Activated naive CD4-positive, alpha-beta T cell treated with anti-CD3 and anti-CD28 coated beads, Interleukin-2, amount 50 U/mL, for 24 hours (primary cell): ENCODE results near the gene PTBP1.
"Not testable (repeated sequence)": the region's sequence is repeated elsewhere in the genome, so short reads cannot be mapped to it uniquely, and the experiment has no call there.

Experiments
- H3K27ac Mint-ChIP-seq: one replicate; pipeline ENCODE4 v1.8.0; 2021; ENCODE audit warnings: mild to moderate bottlenecking, mixed read lengths
- H3K27me3 Mint-ChIP-seq: one replicate; pipeline ENCODE4 v1.8.0; 2021; ENCODE audit warnings: mixed read lengths
- H3K36me3 Mint-ChIP-seq: one replicate; pipeline ENCODE4 v1.8.0; 2021; ENCODE audit warnings: mixed read lengths
- H3K4me1 Mint-ChIP-seq: one replicate; pipeline ENCODE4 v1.8.0; 2021; ENCODE audit warnings: mixed read lengths
- H3K4me3 Mint-ChIP-seq: one replicate; pipeline ENCODE4 v1.8.0; 2021; ENCODE audit warnings: mild to moderate bottlenecking, mixed read lengths
- H3K9me3 Mint-ChIP-seq: one replicate; pipeline ENCODE4 v1.8.0; 2021; ENCODE audit warnings: mixed read lengths

PTBP1 gene

DNA sequence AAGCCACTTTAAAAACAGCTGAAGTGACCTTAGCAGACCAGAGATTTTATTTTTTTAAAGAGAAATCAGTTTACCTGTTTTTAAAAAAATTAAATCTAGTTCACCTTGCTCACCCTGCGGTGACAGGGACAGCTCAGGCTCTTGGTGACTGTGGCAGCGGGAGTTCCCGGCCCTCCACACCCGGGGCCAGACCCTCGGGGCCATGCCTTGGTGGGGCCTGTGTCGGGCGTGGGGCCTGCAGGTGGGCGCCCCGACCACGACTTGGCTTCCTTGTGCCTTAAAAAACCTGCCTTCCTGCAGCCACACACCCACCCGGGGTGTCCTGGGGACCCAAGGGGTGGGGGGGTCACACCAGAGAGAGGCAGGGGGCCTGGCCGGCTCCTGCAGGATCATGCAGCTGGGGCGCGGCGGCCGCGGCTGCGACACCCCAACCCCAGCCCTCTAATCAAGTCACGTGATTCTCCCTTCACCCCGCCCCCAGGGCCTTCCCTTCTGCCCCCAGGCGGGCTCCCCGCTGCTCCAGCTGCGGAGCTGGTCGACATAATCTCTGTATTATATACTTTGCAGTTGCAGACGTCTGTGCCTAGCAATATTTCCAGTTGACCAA, 13.7 kb downstream of the PTBP1 start:
- Mint-ChIP-seq H3K27ac (peak overlapping the region; percentile 35), H3K27me3 (no peaks in the 10 kb centered on the region), H3K4me1 (no peaks in the 10 kb centered on the region), H3K36me3 (peaks cover 8% of the 10 kb centered on the region), H3K4me3 (no peak overlapping the region), H3K9me3 (no peaks in the 10 kb centered on the region)

DNA sequence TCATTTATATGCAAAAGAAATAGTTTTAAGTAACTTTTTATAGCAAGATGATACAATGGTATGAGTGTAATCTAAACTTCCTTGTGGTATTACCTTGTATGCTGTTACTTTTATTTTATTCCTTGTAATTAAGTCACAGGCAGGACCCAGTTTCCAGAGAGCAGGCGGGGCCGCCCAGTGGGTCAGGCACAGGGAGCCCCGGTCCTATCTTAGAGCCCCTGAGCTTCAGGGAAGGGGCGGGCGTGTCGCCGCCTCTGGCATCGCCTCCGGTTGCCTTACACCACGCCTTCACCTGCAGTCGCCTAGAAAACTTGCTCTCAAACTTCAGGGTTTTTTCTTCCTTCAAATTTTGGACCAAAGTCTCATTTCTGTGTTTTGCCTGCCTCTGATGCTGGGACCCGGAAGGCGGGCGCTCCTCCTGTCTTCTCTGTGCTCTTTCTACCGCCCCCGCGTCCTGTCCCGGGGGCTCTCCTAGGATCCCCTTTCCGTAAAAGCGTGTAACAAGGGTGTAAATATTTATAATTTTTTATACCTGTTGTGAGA, 14.3 kb downstream of the PTBP1 start:
- Mint-ChIP-seq H3K4me3 (no peak overlapping the region), H3K27me3 (no peaks in the 10 kb centered on the region), H3K4me1 (no peaks in the 10 kb centered on the region), H3K27ac (peak overlapping the region; percentile 51), H3K9me3 (no peaks in the 10 kb centered on the region), H3K36me3 (peaks cover 10% of the 10 kb centered on the region)

DNA sequence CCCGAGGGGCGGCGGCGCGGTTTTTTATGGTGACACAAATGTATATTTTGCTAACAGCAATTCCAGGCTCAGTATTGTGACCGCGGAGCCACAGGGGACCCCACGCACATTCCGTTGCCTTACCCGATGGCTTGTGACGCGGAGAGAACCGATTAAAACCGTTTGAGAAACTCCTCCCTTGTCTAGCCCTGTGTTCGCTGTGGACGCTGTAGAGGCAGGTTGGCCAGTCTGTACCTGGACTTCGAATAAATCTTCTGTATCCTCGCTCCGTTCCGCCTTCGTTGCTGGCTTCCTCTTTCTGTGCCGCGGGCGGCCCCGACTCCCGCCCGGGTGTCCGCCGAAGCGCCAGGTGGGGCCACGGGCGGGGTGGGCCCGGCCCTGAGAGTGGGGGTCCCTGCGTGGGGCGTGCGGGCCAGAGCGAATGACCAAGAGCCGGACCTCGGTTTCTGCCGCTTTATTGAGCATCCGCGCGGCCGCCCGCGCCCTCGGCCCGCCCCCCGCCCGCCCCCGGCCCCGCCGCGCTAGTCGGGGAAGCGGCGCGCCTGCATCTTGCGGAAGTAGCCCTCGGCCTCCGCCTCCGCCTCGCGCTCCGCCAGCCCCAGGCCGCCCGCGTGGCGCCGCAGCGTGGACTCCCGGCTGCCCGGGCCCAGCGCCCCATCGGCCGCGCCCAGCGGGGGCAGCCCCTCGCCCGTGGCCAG, 14.9 kb downstream of the PTBP1 start:
- no peaks in the 10 kb centered on the region for H3K27me3 Mint-ChIP-seq
- peaks cover 11% of the 10 kb centered on the region for H3K36me3 Mint-ChIP-seq
- no peak overlapping the region for H3K4me3 Mint-ChIP-seq
- H3K4me1 Mint-ChIP-seq, result no peaks in the 10 kb centered on the region
- H3K27ac Mint-ChIP-seq, result no peak overlapping the region
- no peaks in the 10 kb centered on the region for H3K9me3 Mint-ChIP-seq

DNA sequence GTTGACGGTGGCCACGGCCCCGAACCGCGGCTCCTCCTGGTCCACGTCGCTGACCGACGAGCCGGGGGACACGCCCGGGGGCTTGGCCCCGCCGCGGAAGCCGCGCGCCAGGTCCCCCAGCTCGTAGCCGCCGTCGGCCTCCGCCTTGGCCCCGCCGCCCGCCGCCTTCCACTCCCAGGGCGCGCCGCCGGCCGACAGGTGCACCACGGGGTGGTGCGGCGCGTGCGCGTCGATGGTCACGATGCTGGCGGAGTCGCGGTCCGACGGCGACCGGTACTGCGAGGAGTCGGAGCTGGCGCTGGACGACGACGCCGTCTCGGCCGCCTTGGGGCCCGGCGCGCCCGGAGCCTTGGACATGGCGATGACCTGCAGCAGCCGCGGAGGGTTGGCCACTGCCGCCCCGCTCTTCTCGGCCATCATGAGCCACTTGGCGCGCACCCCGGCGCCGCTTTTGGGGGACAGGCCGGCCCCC, 15.5 kb downstream of the PTBP1 start:
- H3K36me3 Mint-ChIP-seq, result peaks cover 8% of the 10 kb centered on the region

DNA sequence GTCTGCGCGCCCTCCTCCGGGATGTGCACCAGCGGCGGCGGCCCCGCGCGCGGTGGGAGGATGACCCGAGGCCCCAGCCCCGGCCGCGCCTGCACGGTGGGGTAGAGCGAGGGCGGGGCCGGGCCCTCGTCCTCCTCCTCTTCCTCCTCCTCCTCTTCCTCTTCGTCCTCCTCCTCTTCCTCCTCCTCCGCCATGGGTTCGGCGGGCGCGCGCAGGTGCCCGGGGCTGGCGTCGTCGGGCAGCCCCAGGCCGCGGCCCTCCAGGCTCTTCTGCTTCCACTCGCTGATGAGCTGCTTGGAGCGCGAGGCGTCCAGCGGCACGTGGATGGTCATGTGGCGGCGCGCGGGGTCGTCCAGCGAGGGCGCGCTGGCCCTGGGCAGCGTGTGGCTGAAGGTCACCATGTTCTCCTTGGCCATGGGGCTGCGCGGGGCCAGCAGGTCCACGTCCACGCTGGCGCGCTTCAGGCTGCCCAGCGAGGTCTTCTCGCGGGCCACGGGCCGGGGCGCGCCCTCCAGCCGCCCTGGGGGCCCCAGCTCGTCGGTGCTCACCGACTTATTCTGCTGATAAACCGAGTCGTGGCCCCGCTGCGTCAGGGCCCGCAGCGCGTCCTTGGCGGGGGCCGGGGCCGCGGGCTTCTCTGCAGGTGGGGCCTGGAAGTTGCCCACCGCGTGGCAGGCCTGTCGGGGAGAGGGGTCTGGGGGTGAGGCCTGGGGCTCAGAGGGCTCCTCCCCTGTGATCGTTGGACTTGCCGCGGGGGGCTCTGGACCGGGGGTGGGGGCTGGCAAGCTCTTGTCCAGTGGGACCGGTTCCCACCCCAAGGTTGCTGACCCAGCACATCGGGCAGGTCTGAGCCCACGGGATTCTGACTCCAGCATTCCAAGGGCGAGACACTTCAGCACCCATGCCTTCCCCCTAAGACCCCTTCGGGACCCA, 16.2 kb downstream of the PTBP1 start:
- Mint-ChIP-seq H3K4me3 (no peak overlapping the region), H3K4me1 (no peaks in the 10 kb centered on the region), H3K9me3 (no peaks in the 10 kb centered on the region), H3K27ac (peak overlapping the region; percentile 62), H3K36me3 (peaks cover 8% of the 10 kb centered on the region), H3K27me3 (no peaks in the 10 kb centered on the region)

More for the DNA sequence above, 15.5 kb downstream of the PTBP1 start:
- H3K27me3 Mint-ChIP-seq, result no peaks in the 10 kb centered on the region
- H3K4me1 Mint-ChIP-seq, result no peaks in the 10 kb centered on the region
- H3K27ac Mint-ChIP-seq, result no peak overlapping the region
- no peak overlapping the region for H3K4me3 Mint-ChIP-seq
- H3K9me3 Mint-ChIP-seq, result no peaks in the 10 kb centered on the region

DNA sequence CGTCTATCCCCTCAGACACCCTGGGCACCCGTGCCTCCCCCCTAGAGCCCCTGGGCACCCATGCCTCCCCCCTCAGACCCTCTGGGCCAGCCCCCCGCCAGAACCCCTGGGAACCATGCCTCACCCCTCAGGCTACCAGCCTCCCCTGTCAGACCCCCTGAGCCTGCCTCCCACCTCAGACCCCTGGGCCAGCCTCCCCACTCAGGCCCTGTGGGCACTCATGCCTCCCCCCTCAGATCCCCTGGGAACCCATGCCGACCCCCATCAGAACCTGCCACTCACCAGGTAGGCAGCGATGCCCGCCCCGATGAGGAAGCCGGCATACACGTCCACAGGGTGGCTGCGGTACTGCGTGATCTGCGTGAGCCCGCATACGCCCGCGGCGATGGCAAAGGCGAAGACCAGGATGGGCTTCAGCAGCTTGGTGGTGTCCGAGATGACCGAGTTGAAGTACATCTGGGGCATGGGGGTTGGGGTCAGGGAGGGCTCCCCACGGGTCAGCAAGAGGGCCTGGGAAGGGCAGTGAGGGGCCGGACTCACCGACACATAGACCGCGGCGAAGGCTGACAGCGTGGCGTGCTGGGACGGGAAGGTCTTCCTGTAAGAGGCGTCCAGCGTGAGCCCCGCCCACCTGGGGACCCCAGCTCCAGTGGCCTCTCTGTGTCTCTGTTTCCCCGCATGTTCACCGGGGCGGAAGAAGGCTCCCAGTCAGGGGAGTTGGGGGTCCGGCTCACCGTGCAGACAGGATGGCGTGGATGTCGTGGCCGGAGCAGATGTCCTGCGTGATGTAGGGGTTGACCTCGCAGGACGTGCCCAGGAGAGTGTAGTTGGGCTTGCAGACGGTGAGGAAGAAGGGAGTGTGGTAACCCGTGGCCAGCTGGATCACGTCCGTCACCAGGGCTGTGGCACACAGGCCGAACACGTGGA, 17.2 kb downstream of the PTBP1 start:
- Mint-ChIP-seq H3K27me3 (no peaks in the 10 kb centered on the region), H3K27ac (peak overlapping the region; percentile 90), H3K4me3 (no peak overlapping the region), H3K36me3 (peaks cover 8% of the 10 kb centered on the region), H3K4me1 (no peaks in the 10 kb centered on the region), H3K9me3 (no peaks in the 10 kb centered on the region)

DNA sequence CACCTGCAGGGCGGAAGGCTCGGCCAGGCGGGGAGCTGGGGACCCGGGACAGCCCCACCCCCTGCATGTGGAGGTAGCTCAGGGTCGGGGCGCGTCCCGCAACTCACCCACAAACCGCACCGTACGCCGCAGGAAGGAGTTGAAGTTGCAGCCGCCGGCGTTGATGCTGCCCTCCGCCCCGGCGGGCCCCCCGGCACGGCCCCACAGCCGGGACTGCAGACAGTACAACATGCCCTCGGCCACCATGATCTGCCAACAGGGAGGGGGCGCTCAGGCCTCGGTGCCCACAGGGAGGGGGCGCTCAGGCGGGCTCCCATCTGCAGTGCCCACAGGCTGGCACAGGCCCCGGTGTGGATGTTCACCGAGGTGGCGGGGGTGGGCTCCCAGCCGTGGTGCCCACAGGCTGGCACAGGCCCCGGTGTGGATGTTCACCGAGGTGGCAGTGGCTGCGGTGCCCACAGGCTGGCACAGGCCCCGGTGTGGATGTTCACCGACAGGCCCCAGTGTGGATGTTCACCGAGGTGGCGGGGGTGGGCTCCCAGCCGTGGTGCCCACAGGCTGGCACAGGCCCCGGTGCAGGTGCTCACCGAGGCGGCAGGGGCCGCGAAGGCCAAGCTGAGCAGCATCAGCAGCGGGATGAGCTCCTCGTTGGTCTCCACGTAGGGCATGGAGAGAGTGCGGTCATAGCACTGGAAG, 18.0 kb downstream of the PTBP1 start:
- Mint-ChIP-seq H3K27ac (peak overlapping the region; percentile 78), H3K9me3 (no peaks in the 10 kb centered on the region)

DNA sequence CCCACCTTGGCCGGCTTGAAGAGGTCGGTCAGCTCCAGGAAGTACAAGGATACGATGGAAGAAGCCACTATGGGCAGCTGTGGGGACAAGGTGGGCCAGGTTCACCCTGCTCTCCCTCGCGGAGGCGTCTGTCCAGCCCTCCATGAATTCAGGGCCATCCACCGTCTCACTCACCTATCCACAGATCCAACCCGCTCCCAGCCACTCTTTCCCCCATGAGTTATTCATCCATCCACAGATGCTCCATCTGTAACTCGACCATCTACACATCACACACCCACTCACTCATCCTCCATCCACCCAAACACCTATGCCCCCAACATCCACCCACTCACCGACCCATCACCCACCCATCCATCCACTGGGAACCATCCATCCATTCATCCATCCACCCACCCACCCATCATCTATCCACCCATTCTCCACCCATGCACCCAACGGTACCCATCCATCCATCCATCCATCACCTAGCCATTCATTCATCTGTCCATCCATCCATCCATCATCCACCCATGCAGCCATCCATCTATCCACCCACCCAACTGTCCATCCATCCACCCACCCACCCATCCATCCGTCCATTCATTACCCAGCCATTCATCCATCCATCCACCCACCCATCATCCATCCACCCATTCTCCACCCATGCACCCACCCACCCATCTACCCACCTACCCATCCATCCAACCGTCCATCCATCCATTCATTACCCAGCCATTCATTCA, 18.7 kb downstream of the PTBP1 start:
- Mint-ChIP-seq H3K9me3 (no peaks in the 10 kb centered on the region), H3K4me1 (no peaks in the 10 kb centered on the region), H3K27ac (peak overlapping the region; percentile 78), H3K36me3 (peaks cover 8% of the 10 kb centered on the region), H3K27me3 (no peaks in the 10 kb centered on the region), H3K4me3 (no peak overlapping the region)

More for the DNA sequence above, 18.0 kb downstream of the PTBP1 start:
- no peaks in the 10 kb centered on the region for H3K27me3 Mint-ChIP-seq
- H3K36me3 Mint-ChIP-seq, result peaks cover 8% of the 10 kb centered on the region
- no peak overlapping the region for H3K4me3 Mint-ChIP-seq
- H3K4me1 Mint-ChIP-seq, result no peaks in the 10 kb centered on the region

DNA sequence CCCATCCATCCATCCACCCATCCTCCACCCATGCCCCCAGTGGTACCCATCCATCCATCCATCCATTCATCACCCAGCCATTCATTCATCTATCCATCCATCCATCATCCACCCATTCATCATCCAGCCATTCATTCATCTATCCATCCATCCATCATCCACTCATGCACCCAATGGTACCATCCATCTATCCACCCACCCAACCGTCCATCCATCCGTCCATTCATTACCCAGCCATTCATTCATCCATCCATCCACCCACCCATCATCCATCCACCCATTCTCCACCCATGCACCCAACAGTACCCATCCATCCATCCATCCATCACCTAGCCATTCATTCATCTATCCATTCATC, 19.2 kb downstream of the PTBP1 start:
- Mint-ChIP-seq H3K4me1 (no peaks in the 10 kb centered on the region), H3K36me3 (peaks cover 6% of the 10 kb centered on the region), H3K27me3 (no peaks in the 10 kb centered on the region), H3K9me3 (no peaks in the 10 kb centered on the region), H3K4me3 (no peak overlapping the region), H3K27ac (peak overlapping the region; percentile 14)

DNA sequence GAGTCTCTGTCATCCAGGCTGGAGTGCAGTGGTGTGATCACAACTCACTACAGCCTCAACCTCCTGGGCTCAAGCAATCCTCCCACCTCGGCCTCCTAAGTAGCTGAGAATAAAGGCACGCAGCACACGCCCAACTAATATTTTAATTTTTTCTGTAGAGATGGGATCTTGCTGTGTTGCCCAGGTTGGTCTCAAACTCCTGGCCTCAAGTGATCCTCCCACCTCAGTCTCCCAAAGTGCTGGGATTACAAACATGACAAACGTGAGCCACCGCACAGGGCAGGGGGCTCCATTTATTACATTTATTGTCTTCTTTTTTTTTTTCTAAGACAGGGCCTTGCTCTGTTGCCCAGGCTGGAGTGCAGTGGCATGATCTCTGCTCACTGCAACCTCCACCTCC, 23.0 kb downstream of the PTBP1 start:
- not testable (repeated sequence) for H3K36me3 Mint-ChIP-seq, H3K4me1 Mint-ChIP-seq, H3K9me3 Mint-ChIP-seq, H3K27me3 Mint-ChIP-seq, H3K4me3 Mint-ChIP-seq, H3K27ac Mint-ChIP-seq

DNA sequence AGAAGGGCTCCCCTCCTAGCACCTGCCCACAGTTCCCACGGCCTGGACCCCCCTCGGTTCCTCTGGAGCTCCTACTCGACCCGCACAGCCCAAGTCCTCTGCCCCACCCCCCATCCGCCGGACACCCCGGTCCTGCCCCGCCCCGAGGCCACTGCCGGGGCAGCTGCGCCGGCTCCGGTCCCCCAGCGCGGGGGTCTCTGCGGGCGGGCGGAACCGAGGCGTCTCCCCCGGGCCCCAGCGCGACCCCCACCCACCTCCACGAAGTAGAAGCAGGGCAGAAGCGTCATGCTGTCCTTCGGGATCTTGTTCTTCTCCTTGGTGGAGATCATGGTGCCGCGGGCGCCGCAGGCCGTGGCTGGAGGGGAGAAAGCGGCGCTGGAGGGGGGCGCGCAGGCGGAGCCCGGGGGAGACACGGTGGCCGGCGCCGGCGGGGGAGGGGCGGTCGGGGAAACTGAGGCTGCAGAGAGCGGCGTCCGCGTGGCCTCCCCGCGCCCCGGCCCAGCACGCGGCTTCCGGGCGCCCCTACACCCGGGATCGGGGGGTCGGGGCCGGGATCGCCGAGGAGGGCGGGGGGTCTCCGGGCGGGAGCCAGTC, 24.1 kb downstream of the PTBP1 start:
- H3K4me3 Mint-ChIP-seq, result peak overlapping the region; percentile 63
- H3K9me3 Mint-ChIP-seq, result no peaks in the 10 kb centered on the region
- peaks cover 7% of the 10 kb centered on the region for H3K27me3 Mint-ChIP-seq
- peaks cover 4% of the 10 kb centered on the region for H3K36me3 Mint-ChIP-seq
- H3K4me1 Mint-ChIP-seq, result no peaks in the 10 kb centered on the region
- no peak overlapping the region for H3K27ac Mint-ChIP-seq

DNA sequence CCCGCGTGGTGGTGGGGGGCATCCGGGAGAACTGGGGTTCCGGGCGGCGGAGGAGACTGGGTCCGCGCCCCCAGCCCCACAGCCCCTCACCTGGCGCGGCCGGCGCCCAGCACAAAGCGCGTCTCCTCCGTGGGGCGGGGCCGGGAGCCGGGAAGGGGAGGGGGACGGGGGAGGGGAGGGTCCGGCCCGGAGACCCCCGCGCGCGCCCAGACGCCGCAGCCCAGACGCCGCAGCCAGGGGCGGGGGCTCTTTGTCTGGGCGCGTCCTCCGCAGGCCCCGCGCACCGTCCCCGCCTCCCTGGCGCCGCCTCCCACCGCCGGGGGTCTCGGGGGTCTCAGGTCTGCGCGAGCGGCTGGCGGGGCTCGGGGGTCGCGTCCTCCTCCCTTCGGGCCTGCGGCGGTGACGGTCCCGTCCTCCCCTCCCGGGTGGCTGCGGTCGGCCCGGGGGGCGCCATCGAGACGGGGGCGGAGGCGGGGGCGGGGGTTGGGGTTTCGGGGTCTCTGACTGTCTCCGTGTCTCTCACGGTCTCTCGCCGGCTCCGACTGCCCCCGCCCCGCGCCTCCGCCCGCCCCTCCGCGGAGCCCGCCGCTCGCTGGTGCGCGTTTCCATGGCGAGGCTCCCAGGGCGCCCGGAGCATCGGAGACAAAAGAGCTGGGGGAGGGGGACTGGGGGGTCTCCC, 24.7 kb downstream of the PTBP1 start, which contains the start of gene PLPPR3:
Gene PLPPR3 (minus strand): TSS at position 131 of the 679 bp plus-strand sequence. CDS start 396 bp downstream, outside the sequence.
- Mint-ChIP-seq H3K27ac (no peak within 1 kb of the TSS), H3K9me3 (no peaks in the 10 kb centered on the region), H3K4me3 (peak within 1 kb of the TSS; percentile 63), H3K27me3 (peaks cover 7% of the 10 kb centered on the region), H3K36me3 (no peaks in the 10 kb centered on the region), H3K4me1 (no peaks in the 10 kb centered on the region)

DNA sequence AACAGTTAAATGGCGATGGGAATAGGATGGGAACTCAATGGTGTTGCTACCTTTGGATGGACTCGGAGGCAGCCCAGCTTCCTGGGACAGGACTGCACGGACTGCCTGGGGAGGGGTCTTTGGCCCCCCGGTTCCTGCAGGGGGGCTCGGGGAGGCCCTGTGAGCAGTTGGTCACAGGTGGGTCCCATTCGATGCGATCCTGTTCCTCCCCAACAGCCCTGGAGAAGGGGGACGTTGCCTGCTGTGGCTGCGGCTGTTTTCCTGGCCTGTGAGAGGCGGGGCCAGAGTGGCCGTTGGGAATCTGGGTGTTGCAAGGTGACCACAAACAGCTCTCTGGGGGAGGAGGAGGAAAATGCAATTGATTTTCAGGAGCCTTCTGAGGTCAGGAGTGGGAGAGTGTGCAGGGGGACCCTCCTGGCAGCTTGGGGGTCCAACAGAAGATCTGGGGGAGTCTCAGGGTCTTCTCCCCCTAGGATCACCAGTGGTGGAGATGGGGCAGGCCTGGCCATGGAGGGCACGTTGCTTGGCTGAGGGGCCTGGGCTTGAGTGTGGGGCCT, 26.4 kb downstream of the PTBP1 start:
- Mint-ChIP-seq H3K4me3 (no peak overlapping the region), H3K27ac (no peak overlapping the region), H3K4me1 (no peaks in the 10 kb centered on the region), H3K27me3 (peaks cover 7% of the 10 kb centered on the region), H3K9me3 (no peaks in the 10 kb centered on the region), H3K36me3 (no peaks in the 10 kb centered on the region)
